ENCODE data around the gene SLC12A6.
"Not testable (repeated sequence)": the region's sequence is repeated elsewhere in the genome, so short reads cannot be mapped to it uniquely, and the experiment has no call there.

Gene SLC12A6

GRCh38 chr15:34203936-34204335 lies 133.6 kb downstream of the SLC12A6 start:
- ChIA-PET CTCF (interaction anchor here (0.8 kb wide), 1 partner anchor 24 kb away, joined by 6 read pairs; no protein-coding TSS in a partner anchor), POLR2A (ENCODE audit: low non-redundant PET) (no interaction called here)
- DNase-seq (ENCODE audit: low spot score): no peak
- H3K27ac ChIP-seq: no peak overlapping the region
- TF ChIP-seq CTCF (conservative IDR thresholded peaks at IDR 0.05; ENCODE audit: low read depth): no peak

GRCh38 chr15:34203305-34203704 lies 134.3 kb downstream of the SLC12A6 start:
- POLR2A ChIA-PET (ENCODE audit: low non-redundant PET): no interaction called here

GRCh38 chr15:34193272-34193671 lies 144.3 kb downstream of the SLC12A6 start:
- H3K27ac ChIP-seq; POLR2A ChIA-PET (ENCODE audit: low non-redundant PET); DNase-seq (ENCODE audit: low spot score): not testable (repeated sequence)
- CTCF ChIA-PET: interaction anchor here (0.6 to 0.7 kb wide), 2 partner anchors 26 to 75 kb away, joined by 3 read pairs; no protein-coding TSS in a partner anchor

More at GRCh38 chr15:34203305-34203704, 134.3 kb downstream of the SLC12A6 start:
- TF ChIP-seq CTCF (conservative IDR thresholded peaks at IDR 0.05; ENCODE audit: low read depth): no peak
- CTCF ChIA-PET: interaction anchor here (0.8 kb wide), 1 partner anchor 92 kb away, joined by 3 read pairs; no protein-coding TSS in a partner anchor
- no peak for DNase-seq (ENCODE audit: low spot score)
- no peak overlapping the region for H3K27ac ChIP-seq

- DNase-seq (ENCODE audit: low spot score): no peak
- CTCF ChIA-PET: no interaction called here
- no peak for TF ChIP-seq CTCF (conservative IDR thresholded peaks at IDR 0.05; ENCODE audit: low read depth)
- POLR2A ChIA-PET (ENCODE audit: low non-redundant PET): no interaction called here
- no peak overlapping the region for H3K27ac ChIP-seq
These were observed 148.9 kb downstream of the SLC12A6 start for GRCh38 chr15:34188711-34189110.

GRCh38 chr15:34185666-34186065 lies 151.9 kb downstream of the SLC12A6 start:
- no peak for TF ChIP-seq CTCF (conservative IDR thresholded peaks at IDR 0.05; ENCODE audit: low read depth)
- H3K27ac ChIP-seq: no peak overlapping the region
- CTCF ChIA-PET: interaction anchor here (0.6 kb wide), 1 partner anchor 133 kb away, joined by 3 read pairs; no protein-coding TSS in a partner anchor
- no peak for DNase-seq (ENCODE audit: low spot score)
- POLR2A ChIA-PET (ENCODE audit: low non-redundant PET): no interaction called here

- H3K27ac ChIP-seq: no peak overlapping the region
- peak; percentile 25 for DNase-seq (ENCODE audit: low spot score)
- no peak for TF ChIP-seq CTCF (conservative IDR thresholded peaks at IDR 0.05; ENCODE audit: low read depth)
- ChIA-PET CTCF (interaction anchor here (0.5 kb wide), 1 partner anchor 27 kb away, joined by 3 read pairs; the partner anchor contains the start of gene KATNBL1), POLR2A (ENCODE audit: low non-redundant PET) (no interaction called here)
These were observed 154.6 kb downstream of the SLC12A6 start for GRCh38 chr15:34182942-34183341.

All from RWPE1 (cell line).